ENCODE results near the gene ATP6V1B1. TPM values are rescaled to one million over a fixed set of nuclear protein-coding genes. Genes with fewer than 3 reads are reported as not detected.

The ATP6V1B1 gene
- total and polyA plus RNA-seq, 10 of the 15 experiments (the other 5 are each of a cell fraction or from before 2014, with no cell fraction given), result not detected

DNA sequence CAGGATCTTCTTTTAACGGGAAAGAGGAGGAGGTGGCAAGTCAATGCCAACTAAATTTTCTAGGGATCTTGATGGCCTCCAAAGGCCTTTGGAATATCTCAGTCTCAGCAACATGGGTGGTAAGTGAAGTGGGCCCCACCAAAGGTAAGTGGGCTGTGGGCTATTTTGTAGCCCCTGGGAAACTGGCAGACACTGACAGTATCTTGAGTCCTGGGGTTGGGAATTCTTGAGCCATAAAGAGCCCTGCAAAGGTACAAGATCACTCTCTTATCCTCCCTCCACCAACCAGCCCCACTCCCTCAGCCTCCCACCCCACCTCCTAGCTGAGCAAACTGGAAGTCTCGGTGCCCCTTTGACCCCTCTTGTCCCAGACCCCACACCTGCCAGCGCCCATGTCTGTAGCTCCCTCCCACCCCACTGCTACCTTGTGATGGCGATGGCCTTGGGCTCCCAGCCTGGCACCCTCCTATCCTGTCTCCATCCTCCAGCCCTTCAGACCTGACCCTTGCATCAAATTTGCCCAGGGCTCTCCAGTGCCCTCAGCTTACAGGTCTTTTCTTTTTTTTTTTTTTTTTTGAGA is 8.5 kb downstream of the ATP6V1B1 start:
- Histone ChIP-seq H3K27ac (ENCODE audit: control insufficient read depth, insufficient read depth) (no peak overlapping the region), H3K4me2 (ENCODE audit: control insufficient read depth, insufficient read depth) (no peak overlapping the region), H2AFZ (ENCODE audit: control insufficient read depth, low read depth, low read length) (no peak overlapping the region), H3K4me1 (ENCODE audit: control insufficient read depth, insufficient read depth, low read length) (no peaks in the 10 kb centered on the region; the same call in 1 of the 2 replicates), H3K27me3 (replicated peaks in 1 of 2; ENCODE audit: control insufficient read depth in 2 of 2, insufficient read depth in 2 of 2, low read length in 1 of 2) (peaks cover 0 to 1% of the 10 kb centered on the region in 2 experiments; a peak in 2 of 4 replicates), H3K36me3 (ENCODE audit: control insufficient read depth in 2 of 2, insufficient read depth in 2 of 2, low read length in 1 of 2) (no peaks in the 10 kb centered on the region), H3K4me3 (no peak overlapping the region), H3K79me2 (ENCODE audit: control insufficient read depth, insufficient read depth, low read length) (no peaks in the 10 kb centered on the region), H3K9me3 (replicated peaks; ENCODE audit: control insufficient read depth, insufficient read depth, low read length) (no peaks in the 10 kb centered on the region), H3K9ac (ENCODE audit: control insufficient read depth, insufficient read depth, low read length) (no peak overlapping the region), H4K20me1 (ENCODE audit: control insufficient read depth, insufficient read depth) (no peaks in the 10 kb centered on the region)
- CTCF ChIA-PET, result interaction anchor here (1.2 to 5.3 kb wide), 2 partner anchors 23 to 73 kb away, joined by 4 to 94 read pairs; no protein-coding TSS in a partner anchor
- in situ Hi-C loops (cut with MboI) (loop anchor here (10.0 kb wide), 1 partner anchor 639 kb away; the partner anchor contains the start of gene FAM136A), intact Hi-C loops (cut with micrococcal nuclease; ENCODE audit: unreplicated experiment) (loop anchor here (10.0 kb wide), 1 partner anchor 639 kb away; the partner anchor contains the start of gene FAM136A)
- POLR2A ChIA-PET, result no interaction called here
- no peak for FAIRE-seq
- no peak for DNase-seq (ENCODE audit: low read depth, low spot score)
- BruUV-seq (replicated peaks), result no TSS peak
- SMC1A ChIA-PET (ENCODE audit: uncharacterized antibody, unreplicated experiment), result no interaction called here
- no peak for ATAC-seq
- RAD21 ChIA-PET (ENCODE audit: unreplicated experiment), result no interaction called here
- no peak for TF ChIP-seq RFX5 (IDR thresholded peaks at IDR 0.05; ENCODE audit: low read depth, low read length)
- TF ChIP-seq SUZ12 (IDR thresholded peaks at IDR 0.05; ENCODE audit: unreplicated experiment), result no peak
- no peak for TF ChIP-seq POLR2AphosphoS5 (IDR thresholded peaks at IDR 0.05; ENCODE audit: low read length)
- no peak for TF ChIP-seq SIX5 (IDR thresholded peaks at IDR 0.05; ENCODE audit: low read depth, low read length, severe bottlenecking)
- no peak for TF ChIP-seq CBX3 (IDR thresholded peaks at IDR 0.05; ENCODE audit: borderline replicate concordance, low read depth)
- no peak for TF ChIP-seq IRF4 (IDR thresholded peaks at IDR 0.05; ENCODE audit: low read depth, low read length)
- TF ChIP-seq CHD4 (IDR thresholded peaks at IDR 0.05), result no peak
- no peak for TF ChIP-seq RAD21 (IDR thresholded peaks at IDR 0.05; ENCODE audit: insufficient read depth, low read depth, low read length)
- TF ChIP-seq RCOR1 (conservative IDR thresholded peaks at IDR 0.05; ENCODE audit: low read depth, low read length), result no peak
- no peak for TF ChIP-seq SIN3A (IDR thresholded peaks at IDR 0.05; ENCODE audit: low read depth, low read length)
- no peak for TF ChIP-seq HDAC6 (IDR thresholded peaks at IDR 0.05; ENCODE audit: unreplicated experiment)
- no peak for TF ChIP-seq RBBP5 (conservative IDR thresholded peaks at IDR 0.05)
- TF ChIP-seq, protein P1, sequence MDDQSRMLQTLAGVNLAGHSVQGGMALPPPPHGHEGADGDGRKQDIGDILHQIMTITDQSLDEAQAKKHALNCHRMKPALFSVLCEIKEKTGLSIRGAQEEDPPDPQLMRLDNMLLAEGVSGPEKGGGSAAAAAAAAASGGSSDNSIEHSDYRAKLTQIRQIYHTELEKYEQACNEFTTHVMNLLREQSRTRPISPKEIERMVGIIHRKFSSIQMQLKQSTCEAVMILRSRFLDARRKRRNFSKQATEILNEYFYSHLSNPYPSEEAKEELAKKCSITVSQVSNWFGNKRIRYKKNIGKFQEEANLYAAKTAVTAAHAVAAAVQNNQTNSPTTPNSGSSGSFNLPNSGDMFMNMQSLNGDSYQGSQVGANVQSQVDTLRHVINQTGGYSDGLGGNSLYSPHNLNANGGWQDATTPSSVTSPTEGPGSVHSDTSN (IDR thresholded peaks at IDR 0.05; ENCODE audit: insufficient replicate concordance, low read depth, low read length), result no peak
- 47% methylated on average over 4 of the region's 4 CpGs for WGBS (ENCODE audit: insufficient coverage, insufficient replicate concordance, low lambda C conversion rate, missing lambda C conversion rate)

Data from GM12878 (cell line).